Measurements from ENCODE around the gene TET2.

DNA sequence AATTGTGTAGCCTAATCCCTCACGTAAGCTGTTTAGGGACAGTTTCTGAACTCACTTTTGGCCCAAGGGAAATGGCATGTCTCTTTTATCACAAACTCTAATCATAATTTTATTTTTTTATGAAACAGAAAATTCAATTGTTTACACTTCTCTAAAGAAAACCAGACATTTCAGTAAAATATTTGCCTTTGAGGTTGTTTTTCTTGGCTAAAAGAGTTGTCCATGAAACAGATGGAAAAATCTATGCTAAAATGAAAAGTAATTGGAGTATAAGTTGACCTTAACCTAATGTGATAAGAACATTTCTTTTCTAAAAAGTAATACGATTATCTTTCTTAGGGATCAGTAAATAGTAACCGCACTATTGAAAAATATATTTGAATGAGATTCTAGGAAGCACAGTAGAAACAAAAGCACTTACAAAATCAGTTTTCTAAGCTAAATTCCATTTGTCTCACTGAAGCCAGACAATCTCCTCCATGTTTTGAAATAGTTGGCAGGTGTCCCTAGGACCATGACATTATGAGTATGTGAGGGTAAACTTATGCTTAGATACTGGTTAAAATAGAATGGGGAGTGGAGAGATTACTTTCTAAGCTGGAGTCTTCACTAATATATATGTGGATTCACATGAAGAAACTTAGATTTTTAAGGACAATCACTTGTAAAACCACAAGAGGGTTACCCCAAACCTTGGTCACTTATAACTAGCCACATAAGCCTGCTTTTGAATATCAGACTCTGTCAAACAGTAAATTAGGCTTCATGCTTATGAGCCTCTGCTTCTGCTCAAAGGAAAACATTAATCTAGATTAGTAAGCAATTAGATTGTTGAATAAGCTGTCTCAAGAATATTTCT, 20.1 kb upstream of the TET2 start:
- TF ChIP-seq, protein P1, sequence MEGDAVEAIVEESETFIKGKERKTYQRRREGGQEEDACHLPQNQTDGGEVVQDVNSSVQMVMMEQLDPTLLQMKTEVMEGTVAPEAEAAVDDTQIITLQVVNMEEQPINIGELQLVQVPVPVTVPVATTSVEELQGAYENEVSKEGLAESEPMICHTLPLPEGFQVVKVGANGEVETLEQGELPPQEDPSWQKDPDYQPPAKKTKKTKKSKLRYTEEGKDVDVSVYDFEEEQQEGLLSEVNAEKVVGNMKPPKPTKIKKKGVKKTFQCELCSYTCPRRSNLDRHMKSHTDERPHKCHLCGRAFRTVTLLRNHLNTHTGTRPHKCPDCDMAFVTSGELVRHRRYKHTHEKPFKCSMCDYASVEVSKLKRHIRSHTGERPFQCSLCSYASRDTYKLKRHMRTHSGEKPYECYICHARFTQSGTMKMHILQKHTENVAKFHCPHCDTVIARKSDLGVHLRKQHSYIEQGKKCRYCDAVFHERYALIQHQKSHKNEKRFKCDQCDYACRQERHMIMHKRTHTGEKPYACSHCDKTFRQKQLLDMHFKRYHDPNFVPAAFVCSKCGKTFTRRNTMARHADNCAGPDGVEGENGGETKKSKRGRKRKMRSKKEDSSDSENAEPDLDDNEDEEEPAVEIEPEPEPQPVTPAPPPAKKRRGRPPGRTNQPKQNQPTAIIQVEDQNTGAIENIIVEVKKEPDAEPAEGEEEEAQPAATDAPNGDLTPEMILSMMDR (IDR thresholded peaks at IDR 0.05): no peak
- no peak for TF ChIP-seq POLR2AphosphoS5 (IDR thresholded peaks at IDR 0.05; ENCODE audit: low read depth, low read length)

Measured in Panc1 (cell line).